HepG2 (cell line): ENCODE measurements around the gene SLC5A10. TPM values are rescaled to one million over a fixed set of nuclear protein-coding genes. Genes with fewer than 3 reads are reported as not detected.

Source experiments
- DPF2 ChIP-seq: sonication (generic); formaldehyde crosslinking; IDR thresholded peaks from 2 replicates; pipeline ENCODE4 v1.4.0; 2020; ENCODE audit warnings: mild to moderate bottlenecking, low read depth, missing genetic modification reagents, borderline replicate concordance
- MEF2D ChIP-seq: sonication (generic); formaldehyde crosslinking; IDR thresholded peaks from 2 replicates; pipeline ENCODE4 v1.5.1; 2020; ENCODE audit warnings: mild to moderate bottlenecking, missing genetic modification reagents
- NCOA1 ChIP-seq: sonication (generic); formaldehyde crosslinking; IDR thresholded peaks from 2 replicates; pipeline ENCODE4 v1.9.0; 2021; ENCODE audit warnings: missing genetic modification reagents
- NR2C2 ChIP-seq: sonication (generic); formaldehyde crosslinking; IDR thresholded peaks from 2 replicates; pipeline ENCODE4 v1.4.0; 2020; ENCODE audit warnings: missing genetic modification reagents, mild to moderate bottlenecking, moderate library complexity, borderline replicate concordance
- PCBP1 ChIP-seq: fragments of 200-400 bp; formaldehyde crosslinking; IDR thresholded peaks from 2 replicates; pipeline ENCODE4 v1.6.1; 2017; ENCODE audit warnings: mild to moderate bottlenecking, low read depth, low read length, borderline replicate concordance
- SOX5 ChIP-seq: IDR thresholded peaks from 2 replicates; pipeline ENCODE4 v1.6.1; 2016; ENCODE audit warnings: borderline replicate concordance
- TARDBP ChIP-seq: sonication (generic); formaldehyde crosslinking; IDR thresholded peaks from 2 replicates; pipeline ENCODE4 v1.8.0; 2022; ENCODE audit warnings: mild to moderate bottlenecking, missing genetic modification reagents
- ZNF329 ChIP-seq: sonication (generic); formaldehyde crosslinking; IDR thresholded peaks from 2 replicates; pipeline ENCODE4 v1.9.0; 2021; ENCODE audit warnings: low read depth, mild to moderate bottlenecking, missing genetic modification reagents
- ZNF546 ChIP-seq: sonication (generic); formaldehyde crosslinking; conservative IDR thresholded peaks from 2 replicates; pipeline ENCODE4 v1.8.1; 2023; ENCODE audit warnings: mild to moderate bottlenecking, missing genetic modification reagents
- ZNF563 ChIP-seq: sonication (generic); formaldehyde crosslinking; IDR thresholded peaks from 2 replicates; pipeline ENCODE4 v1.8.0; 2022; ENCODE audit warnings: mild to moderate bottlenecking, moderate library complexity, missing genetic modification reagents
- ZNF772 ChIP-seq: sonication (generic); formaldehyde crosslinking; IDR thresholded peaks from 2 replicates; pipeline ENCODE4 v1.5.0; 2020; ENCODE audit warnings: mild to moderate bottlenecking, missing genetic modification reagents
- ZSCAN21 ChIP-seq: sonication (generic); formaldehyde crosslinking; IDR thresholded peaks from 2 replicates; pipeline ENCODE4 v1.8.0; 2022; ENCODE audit warnings: mild to moderate bottlenecking, missing genetic modification reagents, moderate library complexity, borderline replicate concordance
- polyA plus RNA-seq, 8 experiments: library from polyadenylated mRNA; depleted of rRNA in 3 of 8; stranded (reverse) in 7 of 8; unstranded in 1 of 8; fragments of >200 nt; fragmentation: Illumina TruSeq in 4 of 8; extraction: Trizol in 4 of 8; gene quantifications; 2 replicates each; pipeline versions ENCODE4 v1.2.1 to v1.2.3, GENCODE V29; 2011 to 2016; ENCODE audit warnings: low read depth in 4 of 8, missing spikeins in 1 of 8, mixed read lengths in 1 of 8; ENCODE audit not compliant: insufficient read depth in 1 of 8
- total RNA-seq, 5 experiments: library from RNA; depleted of rRNA; stranded (reverse); fragments of >200 nt; fragmentation: Illumina TruSeq; extraction: Trizol; gene quantifications; 2 replicates each; pipeline ENCODE4 v1.2.3, GENCODE V29; 2016; ENCODE audit warnings: low read depth in 1 of 5
- TF ChIP-seq, protein P1 (sequence below): IDR thresholded peaks from 2 replicates; pipeline ENCODE4 v1.6.1; 2018; ENCODE audit warnings: missing genetic modification reagents
- TF ChIP-seq, protein P2 (sequence below): sonication (generic); formaldehyde crosslinking; IDR thresholded peaks from 2 replicates; pipeline ENCODE4 v1.4.0; 2020; ENCODE audit warnings: missing genetic modification reagents
- TF ChIP-seq, protein P3 (sequence below): sonication (generic); formaldehyde crosslinking; IDR thresholded peaks from 2 replicates; pipeline ENCODE4 v1.8.1; 2023; ENCODE audit warnings: mild to moderate bottlenecking, missing genetic modification reagents
- TF ChIP-seq, protein P4 (sequence below): sonication (generic); formaldehyde crosslinking; IDR thresholded peaks from 2 replicates; pipeline ENCODE4 v1.5.1; 2020; ENCODE audit warnings: mild to moderate bottlenecking, missing genetic modification reagents, moderate library complexity

SLC5A10 gene
- total and polyA plus RNA-seq, 2 of the 13 experiments (the other 11 are each of a cell fraction or from before 2014, with no cell fraction given) = 0.05 TPM; not detected in 1

DNA sequence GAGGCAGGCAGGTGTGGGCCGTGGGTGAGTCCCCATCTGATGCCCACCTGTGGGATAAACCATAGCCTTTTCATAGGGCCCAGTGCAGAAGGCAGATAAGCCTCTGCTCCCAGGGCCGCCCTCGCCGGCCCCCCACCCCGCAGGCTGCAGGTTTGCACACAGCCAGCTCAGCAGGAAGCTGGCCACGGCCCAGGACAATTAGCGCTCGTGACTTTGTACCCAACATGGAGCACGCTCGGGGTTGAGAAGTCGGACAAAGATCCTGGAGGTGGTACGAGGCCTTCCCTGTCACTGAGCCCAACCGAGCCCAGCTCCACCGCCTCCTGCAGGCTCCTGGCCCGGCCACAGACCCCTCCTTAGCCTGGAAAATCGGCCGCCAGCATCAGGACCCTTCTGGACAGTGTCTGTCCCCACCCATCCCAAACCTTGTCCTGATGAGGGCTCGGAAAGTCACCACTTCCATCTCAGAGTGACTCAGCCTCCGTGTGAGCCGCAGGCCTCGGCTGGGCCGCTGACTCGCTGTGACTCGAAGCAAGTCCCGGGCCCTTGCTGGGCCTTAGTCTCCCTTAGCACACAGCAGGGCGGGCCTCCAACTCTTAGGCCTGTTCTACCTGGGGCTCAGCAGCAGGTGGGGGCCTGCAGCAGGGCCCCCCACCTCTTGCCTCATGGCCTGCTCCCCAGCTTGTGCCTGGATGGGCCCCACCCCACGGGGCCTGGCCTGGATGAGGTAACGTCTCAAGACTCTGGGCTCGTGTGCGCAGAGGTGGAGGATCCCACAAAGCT lies 29.9 kb downstream of the SLC5A10 start (continued):
- TF ChIP-seq NCOA1 (CRISPR knock-in tag) (0 out of 2 replicates have a peak, but pooled peaks have one; percentile 53), PCBP1 (peak; percentile 85; the same call in 1 of the 2 replicates), ZNF563 (CRISPR knock-in tag) (peak; percentile 65; the same call in 1 of the 2 replicates), ZNF329 (CRISPR knock-in tag) (0 out of 2 replicates have a peak, but pooled peaks have one; percentile 33), MEF2D (CRISPR knock-in tag) (0 out of 2 replicates have a peak, but pooled peaks have one; percentile 19), ZSCAN21 (peak; percentile 77; the same call in 1 of the 2 replicates), DPF2 (CRISPR knock-in tag) (peak; percentile 62; the same call in 1 of the 2 replicates), ZNF772 (no peak), SOX5 (CRISPR knock-in tag) (peak; percentile 82), NR2C2 (CRISPR knock-in tag) (peak; percentile 40; the same call in 1 of the 2 replicates), TARDBP (peak; percentile 55; the same call in 1 of the 2 replicates), ZNF546 (CRISPR knock-in tag) (0 out of 2 replicates have a peak, but pooled peaks have one; percentile 38)
- TF ChIP-seq, protein P1, sequence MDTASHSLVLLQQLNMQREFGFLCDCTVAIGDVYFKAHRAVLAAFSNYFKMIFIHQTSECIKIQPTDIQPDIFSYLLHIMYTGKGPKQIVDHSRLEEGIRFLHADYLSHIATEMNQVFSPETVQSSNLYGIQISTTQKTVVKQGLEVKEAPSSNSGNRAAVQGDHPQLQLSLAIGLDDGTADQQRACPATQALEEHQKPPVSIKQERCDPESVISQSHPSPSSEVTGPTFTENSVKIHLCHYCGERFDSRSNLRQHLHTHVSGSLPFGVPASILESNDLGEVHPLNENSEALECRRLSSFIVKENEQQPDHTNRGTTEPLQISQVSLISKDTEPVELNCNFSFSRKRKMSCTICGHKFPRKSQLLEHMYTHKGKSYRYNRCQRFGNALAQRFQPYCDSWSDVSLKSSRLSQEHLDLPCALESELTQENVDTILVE (CRISPR knock-in tag) = peak; percentile 55; the same call in 1 of the 2 replicates
- TF ChIP-seq, protein P2, sequence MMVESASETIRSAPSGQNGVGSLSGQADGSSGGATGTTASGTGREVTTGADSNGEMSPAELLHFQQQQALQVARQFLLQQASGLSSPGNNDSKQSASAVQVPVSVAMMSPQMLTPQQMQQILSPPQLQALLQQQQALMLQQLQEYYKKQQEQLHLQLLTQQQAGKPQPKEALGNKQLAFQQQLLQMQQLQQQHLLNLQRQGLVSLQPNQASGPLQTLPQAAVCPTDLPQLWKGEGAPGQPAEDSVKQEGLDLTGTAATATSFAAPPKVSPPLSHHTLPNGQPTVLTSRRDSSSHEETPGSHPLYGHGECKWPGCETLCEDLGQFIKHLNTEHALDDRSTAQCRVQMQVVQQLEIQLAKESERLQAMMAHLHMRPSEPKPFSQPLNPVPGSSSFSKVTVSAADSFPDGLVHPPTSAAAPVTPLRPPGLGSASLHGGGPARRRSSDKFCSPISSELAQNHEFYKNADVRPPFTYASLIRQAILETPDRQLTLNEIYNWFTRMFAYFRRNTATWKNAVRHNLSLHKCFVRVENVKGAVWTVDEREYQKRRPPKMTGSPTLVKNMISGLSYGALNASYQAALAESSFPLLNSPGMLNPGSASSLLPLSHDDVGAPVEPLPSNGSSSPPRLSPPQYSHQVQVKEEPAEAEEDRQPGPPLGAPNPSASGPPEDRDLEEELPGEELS = peak; percentile 66; the same call in 1 of the 2 replicates
- TF ChIP-seq, protein P3, sequence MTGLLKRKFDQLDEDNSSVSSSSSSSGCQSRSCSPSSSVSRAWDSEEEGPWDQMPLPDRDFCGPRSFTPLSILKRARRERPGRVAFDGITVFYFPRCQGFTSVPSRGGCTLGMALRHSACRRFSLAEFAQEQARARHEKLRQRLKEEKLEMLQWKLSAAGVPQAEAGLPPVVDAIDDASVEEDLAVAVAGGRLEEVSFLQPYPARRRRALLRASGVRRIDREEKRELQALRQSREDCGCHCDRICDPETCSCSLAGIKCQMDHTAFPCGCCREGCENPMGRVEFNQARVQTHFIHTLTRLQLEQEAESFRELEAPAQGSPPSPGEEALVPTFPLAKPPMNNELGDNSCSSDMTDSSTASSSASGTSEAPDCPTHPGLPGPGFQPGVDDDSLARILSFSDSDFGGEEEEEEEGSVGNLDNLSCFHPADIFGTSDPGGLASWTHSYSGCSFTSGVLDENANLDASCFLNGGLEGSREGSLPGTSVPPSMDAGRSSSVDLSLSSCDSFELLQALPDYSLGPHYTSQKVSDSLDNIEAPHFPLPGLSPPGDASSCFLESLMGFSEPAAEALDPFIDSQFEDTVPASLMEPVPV (CRISPR knock-in tag) = peak; percentile 59; the same call in 1 of the 2 replicates
- TF ChIP-seq, protein P4, sequence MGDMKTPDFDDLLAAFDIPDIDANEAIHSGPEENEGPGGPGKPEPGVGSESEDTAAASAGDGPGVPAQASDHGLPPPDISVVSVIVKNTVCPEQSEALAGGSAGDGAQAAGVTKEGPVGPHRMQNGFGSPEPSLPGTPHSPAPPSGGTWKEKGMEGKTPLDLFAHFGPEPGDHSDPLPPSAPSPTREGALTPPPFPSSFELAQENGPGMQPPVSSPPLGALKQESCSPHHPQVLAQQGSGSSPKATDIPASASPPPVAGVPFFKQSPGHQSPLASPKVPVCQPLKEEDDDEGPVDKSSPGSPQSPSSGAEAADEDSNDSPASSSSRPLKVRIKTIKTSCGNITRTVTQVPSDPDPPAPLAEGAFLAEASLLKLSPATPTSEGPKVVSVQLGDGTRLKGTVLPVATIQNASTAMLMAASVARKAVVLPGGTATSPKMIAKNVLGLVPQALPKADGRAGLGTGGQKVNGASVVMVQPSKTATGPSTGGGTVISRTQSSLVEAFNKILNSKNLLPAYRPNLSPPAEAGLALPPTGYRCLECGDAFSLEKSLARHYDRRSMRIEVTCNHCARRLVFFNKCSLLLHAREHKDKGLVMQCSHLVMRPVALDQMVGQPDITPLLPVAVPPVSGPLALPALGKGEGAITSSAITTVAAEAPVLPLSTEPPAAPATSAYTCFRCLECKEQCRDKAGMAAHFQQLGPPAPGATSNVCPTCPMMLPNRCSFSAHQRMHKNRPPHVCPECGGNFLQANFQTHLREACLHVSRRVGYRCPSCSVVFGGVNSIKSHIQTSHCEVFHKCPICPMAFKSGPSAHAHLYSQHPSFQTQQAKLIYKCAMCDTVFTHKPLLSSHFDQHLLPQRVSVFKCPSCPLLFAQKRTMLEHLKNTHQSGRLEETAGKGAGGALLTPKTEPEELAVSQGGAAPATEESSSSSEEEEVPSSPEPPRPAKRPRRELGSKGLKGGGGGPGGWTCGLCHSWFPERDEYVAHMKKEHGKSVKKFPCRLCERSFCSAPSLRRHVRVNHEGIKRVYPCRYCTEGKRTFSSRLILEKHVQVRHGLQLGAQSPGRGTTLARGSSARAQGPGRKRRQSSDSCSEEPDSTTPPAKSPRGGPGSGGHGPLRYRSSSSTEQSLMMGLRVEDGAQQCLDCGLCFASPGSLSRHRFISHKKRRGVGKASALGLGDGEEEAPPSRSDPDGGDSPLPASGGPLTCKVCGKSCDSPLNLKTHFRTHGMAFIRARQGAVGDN = peak; percentile 99
